ENCODE results near the gene RAB11FIP4.

RAB11FIP4 gene

DNA sequence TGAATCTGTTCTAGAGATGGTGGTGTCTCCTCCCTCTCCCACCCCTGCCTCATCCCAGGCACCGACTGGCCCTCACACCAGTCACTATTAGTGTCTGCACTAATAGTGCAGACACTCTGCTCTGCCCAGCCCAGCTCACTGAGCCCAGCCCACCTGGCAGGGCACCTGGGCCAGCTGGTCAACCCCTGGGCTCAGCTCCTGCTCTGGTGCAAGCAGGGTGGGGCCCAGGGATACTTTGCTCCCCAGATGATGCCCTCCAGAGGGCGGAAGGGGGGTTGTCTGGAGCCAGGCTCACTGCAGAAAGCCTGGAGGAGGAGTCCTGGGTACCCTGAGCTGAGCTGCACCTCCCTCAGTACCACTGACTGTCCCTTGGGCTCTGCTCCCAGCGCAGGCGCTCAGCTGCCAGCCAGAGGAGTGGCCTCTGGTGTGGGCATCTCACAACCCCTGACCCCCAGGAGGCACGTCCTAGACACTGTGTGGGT is 14.5 kb downstream of the RAB11FIP4 start:
- DNase-seq (ENCODE audit: extremely low read depth in 1 of 2, low read depth in 1 of 2): no peak

DNA sequence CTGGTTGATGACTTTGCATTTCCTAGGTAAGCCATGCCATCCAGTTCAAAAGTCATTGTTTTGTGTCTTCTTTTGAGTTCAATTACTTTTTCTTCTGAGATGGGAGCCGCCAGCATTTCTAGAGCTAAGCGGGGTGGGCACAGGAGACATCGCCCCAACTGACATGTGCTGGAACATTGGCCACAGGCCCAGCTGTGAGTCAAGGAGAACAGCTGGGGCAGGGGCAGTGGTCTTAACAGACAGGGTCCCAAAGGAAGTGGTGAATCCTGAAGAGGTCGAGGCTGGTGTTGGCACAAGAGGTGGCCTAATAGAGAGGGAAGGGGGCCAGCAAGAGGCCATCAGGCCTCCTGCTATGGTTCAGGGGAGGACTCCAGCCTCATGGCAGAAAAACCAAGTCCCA is 17.1 kb downstream of the RAB11FIP4 start:
- DNase-seq (ENCODE audit: extremely low read depth in 1 of 2, low read depth in 1 of 2): no peak

DNA sequence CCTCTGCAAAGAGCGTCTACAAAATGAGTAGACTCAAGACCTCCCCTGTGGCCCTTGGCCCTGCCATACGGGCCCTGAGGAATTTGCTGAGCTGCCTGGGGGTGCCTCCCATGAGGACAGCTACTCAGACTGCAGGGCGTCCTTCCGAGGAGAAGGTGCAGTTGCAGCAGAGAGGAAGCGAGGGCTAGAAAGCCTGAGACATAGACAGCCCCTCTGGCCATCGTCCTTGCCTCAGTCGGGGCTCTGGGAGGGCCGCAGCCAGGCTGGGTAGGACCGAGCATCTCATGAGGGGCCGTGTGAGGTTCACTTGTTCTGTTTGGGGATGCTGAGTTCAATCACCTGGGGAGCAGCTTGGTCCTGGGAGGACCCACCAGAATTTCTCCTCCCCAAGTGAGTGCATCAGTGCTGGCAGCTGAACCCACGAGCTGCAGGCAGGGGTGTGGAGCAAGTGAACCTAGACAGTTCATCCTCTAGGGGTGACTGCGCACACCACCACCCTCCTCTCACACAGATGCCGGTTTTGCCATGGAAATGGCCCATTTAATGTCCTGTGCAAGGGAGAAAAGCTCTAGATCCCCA is 20.3 kb downstream of the RAB11FIP4 start:
- no peak for DNase-seq (ENCODE audit: extremely low read depth in 1 of 2, low read depth in 1 of 2)

DNA sequence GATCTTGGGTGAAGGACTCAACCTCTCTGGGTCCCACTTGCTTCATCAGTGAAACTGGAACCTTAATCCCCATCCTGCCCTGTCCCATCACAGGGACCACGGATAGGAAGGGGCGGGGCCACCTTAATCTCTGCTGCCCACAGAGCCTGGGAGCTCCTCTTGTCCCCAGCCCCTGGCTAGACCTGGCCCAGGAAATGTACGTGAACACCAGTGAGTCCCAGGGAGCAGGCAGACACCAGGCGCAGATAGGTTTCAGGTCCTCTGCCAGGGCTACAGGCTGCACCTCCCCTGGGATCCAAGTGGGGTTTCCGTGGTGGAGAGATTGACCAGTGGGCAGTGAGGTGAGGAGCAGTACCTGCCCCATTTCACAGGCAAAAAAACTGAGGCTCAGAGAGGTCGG is 21.0 kb downstream of the RAB11FIP4 start:
- DNase-seq (ENCODE audit: extremely low read depth in 1 of 2, low read depth in 1 of 2): no peak

DNA sequence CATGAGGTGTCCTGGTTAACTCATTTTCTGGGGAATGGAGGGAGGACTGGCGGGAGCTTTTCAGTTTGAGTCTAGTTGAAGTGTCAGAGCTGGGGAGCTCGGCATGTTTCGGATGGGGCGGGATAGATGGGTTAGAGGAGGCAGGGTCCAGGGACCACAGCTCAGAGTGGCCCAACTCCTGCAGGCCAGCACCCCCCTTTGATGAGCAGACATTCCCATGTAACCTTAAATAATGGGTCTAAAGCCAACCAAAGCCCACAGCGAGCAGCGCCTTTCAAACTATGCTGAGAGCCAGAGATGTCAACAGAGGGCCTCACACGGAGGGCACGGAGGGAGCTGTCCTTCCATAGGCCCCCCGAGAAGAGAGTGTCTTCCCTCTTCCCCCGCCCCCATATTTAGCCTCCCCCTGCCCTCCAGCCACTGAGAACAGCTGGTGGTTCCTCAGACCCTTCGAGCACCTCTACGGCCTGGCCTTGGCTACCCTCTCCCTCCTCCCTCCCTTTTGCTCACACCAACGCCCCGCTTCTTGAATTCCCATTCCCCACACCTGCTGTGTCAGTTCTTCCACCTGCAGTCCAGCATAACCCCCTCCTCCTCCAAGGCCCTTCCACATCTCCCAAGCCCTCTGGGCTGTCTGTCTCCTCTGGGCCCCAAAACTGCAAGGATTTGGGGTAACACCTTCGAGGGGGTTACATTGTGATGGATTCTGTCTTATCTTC is 21.8 kb downstream of the RAB11FIP4 start:
- no peak for DNase-seq (ENCODE audit: extremely low read depth in 1 of 2, low read depth in 1 of 2)

DNA sequence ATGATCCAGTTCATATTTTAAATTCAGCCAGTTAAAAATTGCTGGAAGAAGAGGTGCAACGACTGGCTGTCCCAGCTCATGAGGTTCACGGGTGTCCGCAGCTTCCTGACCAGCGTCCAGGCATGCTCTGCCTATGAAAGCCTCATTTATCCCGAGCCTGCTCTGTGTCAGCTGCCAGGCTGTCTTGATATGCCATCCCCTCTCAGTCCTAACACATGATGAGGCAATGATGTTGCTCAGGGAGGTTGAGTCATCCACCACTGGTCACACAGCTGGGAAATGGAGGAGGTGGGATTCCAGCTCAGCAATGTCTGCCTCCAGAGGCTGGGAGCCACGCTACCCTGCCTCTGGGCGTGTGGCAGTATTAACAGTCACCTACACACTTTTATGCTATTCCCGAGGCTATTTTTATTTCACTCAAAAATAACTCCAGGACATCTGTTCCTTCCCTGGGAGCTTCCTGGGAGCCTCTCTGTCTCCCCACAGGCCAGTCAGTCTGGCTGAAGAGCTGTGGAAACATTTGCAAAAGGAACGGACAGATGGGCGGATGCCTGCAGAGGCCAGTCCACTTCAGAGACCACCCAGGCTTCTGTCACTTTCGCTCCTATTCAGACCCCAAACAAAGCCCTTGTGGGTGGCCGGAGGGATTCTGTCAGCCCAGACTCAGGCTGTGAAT is 22.5 kb downstream of the RAB11FIP4 start:
- no peak for DNase-seq (ENCODE audit: extremely low read depth in 1 of 2, low read depth in 1 of 2)

DNA sequence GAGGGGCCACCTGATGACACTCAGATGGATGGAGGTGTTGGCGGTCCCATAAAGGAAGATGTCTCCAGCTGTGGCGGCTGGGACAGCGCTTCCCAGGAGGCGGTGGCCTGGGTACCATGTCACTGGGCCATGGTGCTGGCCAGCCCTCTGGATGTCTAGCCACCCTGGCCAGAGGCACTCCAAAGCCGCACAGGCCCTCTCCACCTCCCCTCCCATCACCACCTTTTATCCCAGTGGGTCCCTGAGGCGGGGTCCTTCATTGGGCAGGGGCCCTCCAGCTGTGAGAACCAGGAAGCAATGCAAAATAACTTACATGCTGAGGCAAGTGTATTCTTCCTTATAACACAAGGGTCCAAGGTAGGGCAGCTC is 23.1 kb downstream of the RAB11FIP4 start:
- no peak for DNase-seq (ENCODE audit: extremely low read depth in 1 of 2, low read depth in 1 of 2)

DNA sequence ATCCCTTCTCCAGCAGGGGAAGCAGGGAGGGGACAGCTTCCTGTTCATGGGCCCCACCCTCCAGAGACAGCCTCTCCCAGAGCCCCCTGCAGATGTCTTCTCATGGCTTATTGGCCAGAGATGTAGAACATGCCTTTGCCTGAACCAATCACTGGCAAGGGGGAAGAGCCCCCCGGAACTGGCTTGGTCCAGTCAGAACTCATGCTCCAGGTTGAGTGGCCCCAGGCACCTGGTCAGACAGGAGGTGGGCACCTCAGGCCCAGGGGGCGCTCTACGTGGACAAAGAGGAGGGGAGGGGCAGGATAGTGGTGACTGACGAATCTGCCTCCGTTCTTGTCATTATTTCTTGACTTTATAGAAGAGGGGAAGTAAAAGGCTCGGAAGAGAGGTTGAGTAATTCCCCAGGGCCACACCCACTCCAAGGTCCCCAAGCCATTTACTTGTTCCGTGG is 23.6 kb downstream of the RAB11FIP4 start:
- DNase-seq (ENCODE audit: extremely low read depth in 1 of 2, low read depth in 1 of 2): no peak

DNA sequence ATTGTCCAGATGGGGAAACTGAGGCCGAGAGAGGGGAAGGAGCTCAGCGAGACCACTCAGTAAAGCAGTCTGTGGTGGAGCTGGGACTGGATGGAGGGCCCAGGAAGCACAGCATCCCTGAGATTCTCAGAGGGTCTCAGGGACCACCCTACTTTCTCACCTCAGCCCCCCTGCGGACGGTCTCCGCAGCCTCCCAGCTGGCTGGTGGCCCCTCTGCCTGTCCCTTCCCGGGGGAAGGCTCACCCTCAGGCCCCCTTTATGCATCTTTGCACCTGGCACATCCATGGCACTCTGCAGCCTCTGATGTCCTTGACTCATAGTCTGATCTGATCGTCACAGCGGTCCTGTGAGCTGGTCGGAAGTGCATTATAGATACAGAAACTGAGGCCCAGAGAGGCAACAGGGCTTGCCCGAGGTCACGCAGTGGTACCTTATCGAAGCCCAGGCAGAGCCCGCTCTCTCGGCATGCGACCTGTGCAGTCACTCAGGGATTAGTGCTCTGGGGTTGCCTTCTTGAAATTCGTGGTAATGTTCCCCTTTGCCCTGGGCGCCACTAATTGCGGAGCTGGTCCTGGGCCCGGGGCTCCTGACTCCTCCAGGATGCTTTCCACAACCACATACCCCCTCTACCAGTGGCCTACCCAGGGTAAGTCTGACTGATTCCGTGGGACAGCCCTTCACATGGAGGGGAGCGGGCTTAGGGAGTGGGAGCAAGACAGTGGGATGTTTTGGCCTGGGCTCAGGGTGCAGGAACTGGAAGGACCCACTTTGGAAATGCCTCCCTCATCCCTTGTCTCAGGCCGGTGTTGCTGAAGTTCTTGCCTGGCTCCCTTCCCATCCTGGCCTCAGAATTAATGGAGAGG is 24.4 kb downstream of the RAB11FIP4 start:
- DNase-seq (ENCODE audit: extremely low read depth in 1 of 2, low read depth in 1 of 2): no peak

DNA sequence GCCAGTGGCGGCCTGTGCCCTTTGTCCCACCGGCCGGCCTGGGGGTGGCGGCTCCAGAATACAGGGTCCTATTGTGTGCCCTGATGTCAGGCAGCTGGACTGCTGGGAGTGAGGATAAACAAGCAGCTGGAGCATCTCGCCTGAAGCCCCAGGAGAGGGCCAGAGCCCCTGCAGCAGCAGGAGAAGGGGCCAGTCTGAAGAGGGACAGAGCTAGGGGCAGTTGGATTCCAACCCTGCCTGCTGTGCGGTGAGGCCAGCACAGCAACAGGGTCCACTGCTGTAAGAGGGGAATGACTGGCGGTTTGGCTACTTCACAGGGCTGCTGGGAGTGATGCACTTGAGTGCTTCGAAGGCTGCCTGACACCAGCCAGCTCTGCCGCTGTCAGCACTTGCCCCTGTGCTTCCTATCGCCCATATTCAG is 25.0 kb downstream of the RAB11FIP4 start:
- DNase-seq (ENCODE audit: extremely low read depth in 1 of 2, low read depth in 1 of 2): no peak

DNA sequence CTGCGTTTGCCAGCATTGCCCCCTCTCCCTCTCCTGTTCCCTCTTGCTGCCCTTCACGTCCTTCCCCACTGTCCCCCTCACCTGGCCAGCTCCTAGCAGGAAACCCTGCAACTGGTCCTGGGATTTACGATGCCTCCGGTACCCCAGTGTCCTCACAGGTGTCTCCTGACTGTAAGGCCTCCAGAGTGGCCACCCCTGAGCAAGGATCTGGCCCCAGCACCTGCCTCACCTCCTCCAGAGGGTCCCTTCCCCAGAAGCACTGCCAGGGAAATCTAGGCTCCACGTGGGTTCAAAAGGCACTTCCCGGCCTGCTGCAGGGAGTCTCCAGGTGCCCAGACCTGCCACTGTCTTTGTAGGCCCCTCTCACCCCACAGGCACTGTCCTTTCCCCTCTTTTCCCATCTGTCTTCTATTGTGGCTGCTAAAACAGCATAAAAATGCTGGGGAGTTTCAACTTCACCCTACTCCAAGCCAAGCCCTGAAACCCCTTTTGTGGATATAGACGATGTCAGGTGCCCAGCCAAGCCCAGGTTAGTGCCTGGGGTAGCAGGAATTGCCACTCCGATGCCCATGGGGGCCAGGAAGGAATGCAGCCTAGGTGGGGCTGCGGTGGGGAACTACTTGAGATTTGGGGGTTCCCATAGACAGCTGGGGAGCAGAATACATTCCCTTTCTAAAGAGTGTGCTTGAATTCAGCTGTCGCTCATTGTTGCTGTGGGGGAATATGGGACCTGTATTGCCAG is 25.7 kb downstream of the RAB11FIP4 start:
- no peak for DNase-seq (ENCODE audit: extremely low read depth in 1 of 2, low read depth in 1 of 2)

DNA sequence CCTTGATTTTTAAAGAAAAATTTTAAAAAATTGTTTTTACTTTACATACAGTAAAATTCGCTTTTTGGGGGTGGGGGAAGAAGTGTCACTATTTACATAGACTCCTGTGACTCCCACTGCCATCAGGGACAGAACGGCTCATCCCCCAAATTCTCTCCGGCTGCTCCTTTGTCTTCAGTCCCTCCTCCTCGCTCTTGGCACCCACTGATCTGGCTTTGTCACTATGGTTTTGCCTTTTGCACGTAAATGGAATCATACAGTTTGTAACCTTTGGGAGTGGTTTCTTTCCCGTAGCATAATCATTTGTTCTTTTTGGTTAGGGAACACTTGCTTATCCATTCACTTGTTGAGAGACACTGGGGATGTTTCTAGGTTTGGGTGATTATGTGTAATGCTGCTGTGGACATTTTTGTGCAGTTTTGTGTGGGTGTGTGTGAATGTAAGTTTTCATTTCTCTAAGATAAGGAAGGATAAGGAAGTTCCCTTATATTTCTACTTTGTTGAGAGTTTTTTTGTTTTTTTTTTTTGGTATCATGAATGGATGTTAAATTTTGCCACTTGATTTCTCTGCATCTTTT is 27.4 kb downstream of the RAB11FIP4 start:
- no peak for DNase-seq (ENCODE audit: extremely low read depth in 1 of 2, low read depth in 1 of 2)

DNA sequence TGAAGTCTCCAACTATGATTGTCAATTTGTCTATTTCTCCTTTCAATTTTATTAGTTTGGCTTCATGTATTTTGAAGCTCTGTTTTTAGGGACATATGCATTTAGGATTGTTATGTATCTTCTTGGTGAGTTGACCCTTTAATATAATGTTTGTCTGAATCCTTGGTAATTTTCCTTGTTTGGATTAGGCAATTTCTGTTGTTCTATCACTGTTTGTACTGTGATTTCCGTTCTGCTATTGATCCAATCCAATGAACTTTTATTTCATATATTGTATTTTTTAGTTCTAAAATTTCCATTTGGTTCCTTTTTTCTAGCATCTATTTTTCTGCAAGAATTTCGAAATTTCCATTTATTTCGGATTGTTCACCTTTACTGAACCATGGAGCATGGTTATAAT is 31.0 kb downstream of the RAB11FIP4 start:
- DNase-seq (ENCODE audit: extremely low read depth in 1 of 2, low read depth in 1 of 2): no peak

DNA sequence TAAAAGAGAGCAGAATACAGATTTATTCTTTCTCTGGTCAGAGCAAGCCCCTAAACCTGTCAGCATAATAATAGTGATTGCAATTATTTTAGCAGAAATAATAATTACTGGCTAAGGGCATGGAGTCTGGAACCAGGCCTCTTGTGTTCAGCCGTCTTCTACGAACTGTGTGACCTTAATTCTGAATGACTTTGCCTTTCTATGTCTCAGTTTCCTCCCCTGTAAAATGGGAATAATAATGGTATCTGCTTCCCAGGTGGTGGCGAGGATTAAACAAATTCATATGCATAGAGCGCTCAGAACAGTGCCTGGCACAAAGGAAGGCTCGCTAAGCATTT is 33.4 kb downstream of the RAB11FIP4 start:
- no peak for DNase-seq (ENCODE audit: extremely low read depth in 1 of 2, low read depth in 1 of 2)

DNA sequence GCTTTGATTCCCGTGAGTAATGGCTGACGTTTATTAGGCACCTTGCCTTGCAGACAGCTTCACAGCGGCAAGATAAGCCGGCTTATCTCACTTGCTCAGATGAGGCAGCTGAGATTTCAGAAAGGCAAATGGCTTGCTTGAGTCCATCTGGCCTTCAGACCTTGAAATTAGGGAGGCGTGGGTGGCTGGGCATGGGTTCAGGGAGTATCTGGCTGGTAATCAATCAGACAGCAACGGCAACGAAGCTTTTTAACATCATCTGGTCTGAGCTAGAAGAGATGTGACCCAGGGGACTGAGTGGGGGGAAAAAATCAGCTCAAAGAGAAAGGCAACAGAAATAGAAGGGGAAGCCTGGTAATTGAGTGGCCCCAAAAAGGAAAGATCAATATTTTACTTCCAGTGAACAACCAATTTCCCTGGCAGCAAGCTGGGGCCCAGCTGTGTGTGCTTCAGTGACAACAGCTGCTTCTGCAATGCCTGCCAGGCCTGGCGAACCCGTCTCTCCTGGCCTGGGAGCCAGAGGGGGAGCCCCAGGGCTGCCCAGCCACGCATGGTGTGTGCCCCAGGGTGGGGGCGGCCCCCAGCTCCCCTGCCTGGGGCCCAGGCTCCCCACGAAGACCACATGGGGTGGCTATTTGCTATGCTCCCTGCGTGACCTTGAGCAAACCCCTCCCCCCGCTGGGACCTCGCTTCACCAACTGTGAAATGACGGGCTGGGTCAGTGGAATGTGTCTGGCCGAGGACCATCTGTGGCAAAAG is 34.0 kb downstream of the RAB11FIP4 start:
- DNase-seq (ENCODE audit: extremely low read depth in 1 of 2, low read depth in 1 of 2): no peak

DNA sequence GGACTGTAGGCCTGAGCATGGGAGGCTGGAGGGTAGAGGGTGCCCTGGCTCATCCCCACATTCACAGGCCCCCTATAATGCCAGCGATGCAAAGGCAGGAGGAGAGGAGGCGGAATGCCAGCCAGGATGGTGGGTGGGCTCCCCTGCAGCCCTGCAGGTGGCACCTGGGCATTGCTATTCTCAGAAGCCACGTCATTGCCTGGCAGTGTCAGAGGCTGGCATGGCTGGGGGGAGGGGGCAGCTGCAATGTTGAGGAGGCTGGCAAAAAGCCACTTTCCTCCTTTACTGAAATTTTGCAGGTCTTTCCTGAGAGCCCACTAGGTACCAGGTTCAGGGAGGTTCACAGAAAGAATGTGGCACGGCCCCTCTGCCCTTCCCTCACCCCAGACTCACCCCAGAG is 36.2 kb downstream of the RAB11FIP4 start:
- no peak for DNase-seq (ENCODE audit: extremely low read depth in 1 of 2, low read depth in 1 of 2)

DNA sequence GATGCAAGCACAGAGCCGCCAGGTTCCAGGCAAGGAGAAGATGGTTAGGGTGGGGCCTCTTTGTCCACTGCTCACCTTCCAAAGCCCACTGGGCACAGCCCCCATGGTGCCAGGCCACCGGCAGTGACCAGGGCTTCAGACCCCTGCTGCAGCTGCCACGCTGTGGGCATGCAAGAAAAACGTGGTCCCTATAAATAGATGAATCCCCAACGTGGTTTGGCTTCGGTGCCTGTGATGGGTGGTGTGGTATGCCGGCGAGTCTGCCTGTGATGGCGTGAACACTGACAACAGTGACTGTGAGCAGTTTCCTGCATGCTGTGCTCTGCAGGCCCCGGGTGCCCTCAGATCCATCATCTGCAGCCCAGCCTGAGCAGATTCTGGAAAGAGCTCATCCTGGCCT is 36.6 kb downstream of the RAB11FIP4 start:
- DNase-seq (ENCODE audit: extremely low read depth in 1 of 2, low read depth in 1 of 2): no peak

DNA sequence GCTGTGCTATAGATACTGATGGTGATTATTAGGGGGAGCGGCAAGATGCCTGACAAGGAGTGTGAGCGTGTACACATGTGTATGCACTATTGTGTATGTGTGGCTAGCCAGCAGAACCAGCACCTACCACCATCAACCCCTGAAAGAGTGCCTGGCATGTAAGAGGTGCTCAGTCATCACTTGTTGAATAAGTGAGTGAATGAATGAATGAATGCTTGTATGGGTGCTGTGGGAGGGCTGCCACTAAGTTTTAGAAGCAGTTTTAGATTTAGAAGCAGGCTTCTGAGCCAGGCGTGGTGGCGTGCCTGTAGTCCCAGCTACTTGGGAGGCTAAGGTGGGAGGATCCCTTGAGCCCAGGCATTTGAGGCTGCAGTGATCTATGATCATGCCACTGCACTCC is 37.0 kb downstream of the RAB11FIP4 start:
- no peak for DNase-seq (ENCODE audit: extremely low read depth in 1 of 2, low read depth in 1 of 2)

DNA sequence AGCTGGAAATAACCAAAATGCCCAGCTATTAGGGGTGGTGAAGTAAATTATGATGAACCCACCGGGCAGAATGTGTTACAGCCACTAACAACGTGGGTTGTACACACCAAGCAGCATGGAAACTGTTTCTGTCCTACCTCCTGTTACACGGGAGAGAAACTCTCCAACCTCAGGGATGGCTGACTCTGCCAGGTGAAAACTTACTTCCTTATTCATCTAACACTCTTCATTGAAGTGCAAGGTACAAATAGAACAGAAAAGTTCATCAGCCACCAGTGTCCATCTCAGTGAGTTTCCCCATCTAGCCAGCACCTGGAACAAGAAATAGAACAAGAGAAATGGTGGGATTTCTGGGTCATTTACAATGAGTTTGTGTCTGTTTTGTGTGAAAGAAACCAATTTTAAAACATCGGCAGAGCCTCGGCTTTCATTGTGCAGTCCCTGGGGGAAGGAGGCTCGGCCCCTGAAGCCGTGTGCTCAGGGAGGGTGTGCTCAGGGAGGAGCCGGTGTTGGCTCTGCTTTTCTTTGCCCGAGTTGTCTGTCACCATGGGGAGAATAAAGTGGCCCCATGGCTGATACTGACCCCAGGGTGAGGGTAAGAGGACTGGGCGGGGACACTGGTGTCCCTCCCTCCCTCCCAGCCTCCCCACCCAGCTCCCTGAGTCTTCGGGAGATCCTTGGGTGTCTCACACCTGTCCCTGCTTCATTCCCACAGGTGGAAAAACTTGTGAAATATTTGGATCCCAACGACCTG is 39.8 kb downstream of the RAB11FIP4 start:
- no peak for DNase-seq (ENCODE audit: extremely low read depth in 1 of 2, low read depth in 1 of 2)
